8988T (cell line): Measurements from ENCODE around the gene NUDT2.

ENCODE experiments used
- DNase-seq: peaks from one replicate; pipeline ENCODE4 v3.0.0; 2011

The NUDT2 gene

GRCh38 chr9:34392511-34392910 lies 63.1 kb downstream of the NUDT2 start:
- no peak for DNase-seq
